Effector memory CD4-positive, alpha-beta T cell (primary cell): ENCODE results near the gene TADA2A.
"Not testable (repeated sequence)": the region's sequence is repeated elsewhere in the genome, so short reads cannot be mapped to it uniquely, and the experiment has no call there.

Source experiments
- DNase-seq, 3 donors: peaks; one replicate each; pipeline ENCODE4 v3.0.0-alpha.2; 2020
- H3K27ac ChIP-seq: 2 replicates; pipeline ENCODE4 v1.7.0; 2013; ENCODE audit warnings: mild to moderate bottlenecking, low read length, moderate library complexity; ENCODE audit not compliant: insufficient read depth, poor library complexity, severe bottlenecking
- H3K27me3 ChIP-seq: replicated peaks from 2 replicates; pipeline ENCODE4 v1.7.0; 2013; ENCODE audit warnings: mild to moderate bottlenecking, low read length; ENCODE audit not compliant: insufficient read depth, control insufficient read depth, poor library complexity, severe bottlenecking
- H3K36me3 ChIP-seq: 2 replicates; pipeline ENCODE4 v1.7.0; 2013; ENCODE audit warnings: mild to moderate bottlenecking, low read length, moderate library complexity; ENCODE audit not compliant: control insufficient read depth, insufficient read depth
- H3K4me1 ChIP-seq: 2 replicates; pipeline ENCODE4 v1.7.0; 2013; ENCODE audit warnings: low read length, mild to moderate bottlenecking; ENCODE audit not compliant: control insufficient read depth, insufficient read depth, poor library complexity, severe bottlenecking
- H3K4me3 ChIP-seq: 2 replicates; pipeline ENCODE4 v1.7.0; 2013; ENCODE audit warnings: low read length, low read depth, mild to moderate bottlenecking; ENCODE audit not compliant: insufficient read depth, poor library complexity, severe bottlenecking
- H3K9me3 ChIP-seq: 2 replicates; pipeline ENCODE4 v1.7.0; 2013; ENCODE audit warnings: mild to moderate bottlenecking, low read length, moderate library complexity; ENCODE audit not compliant: control insufficient read depth

TADA2A gene

DNA sequence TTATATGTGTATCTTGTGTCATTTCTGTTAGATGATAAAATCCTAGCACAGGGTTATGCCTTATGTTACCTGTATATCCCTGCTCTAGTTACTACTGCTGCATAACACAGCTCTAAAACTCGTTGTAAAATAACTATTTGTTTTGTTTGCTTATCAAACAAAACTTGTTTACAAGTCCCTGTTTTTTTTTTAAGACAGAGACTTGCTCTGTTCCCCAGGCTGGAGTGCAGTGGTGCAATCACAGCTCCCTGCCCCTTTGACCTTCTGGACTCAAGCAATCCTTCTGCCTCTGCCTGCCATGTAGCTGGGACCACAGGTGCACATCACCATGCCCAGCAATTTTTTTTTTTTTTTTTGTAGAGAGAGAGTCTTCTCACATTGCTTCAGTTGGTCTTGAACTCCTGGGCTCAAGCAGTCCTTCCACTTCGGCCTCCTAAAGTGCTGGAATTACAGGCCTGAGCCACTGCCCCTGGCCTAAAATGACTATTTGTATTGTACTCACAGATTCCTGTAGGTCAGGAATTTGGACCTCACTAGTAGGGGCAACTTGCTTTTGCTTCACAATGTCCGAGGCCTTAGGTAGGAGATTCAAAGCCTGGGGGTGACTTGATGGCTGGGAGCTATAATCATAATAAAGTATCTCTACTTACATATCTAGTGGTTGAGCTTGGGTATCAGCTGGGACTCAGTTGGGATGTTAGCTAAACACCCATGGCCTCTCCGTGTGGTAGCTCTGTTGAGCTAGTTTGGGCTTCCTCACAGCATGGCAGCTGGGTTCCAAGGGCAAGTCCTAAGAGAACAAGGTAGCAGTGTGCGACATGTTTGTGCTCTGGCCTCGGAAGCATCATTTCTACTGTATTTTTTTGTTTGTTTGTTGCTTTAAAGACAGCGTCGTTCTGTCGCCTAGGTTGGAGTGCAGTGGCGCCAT lies 95.6 kb downstream of the TADA2A start:
- Histone ChIP-seq H3K4me3 (no peak overlapping the region), H3K36me3 (no peaks in the 10 kb centered on the region), H3K27me3 (no peaks in the 10 kb centered on the region), H3K9me3 (no peaks in the 10 kb centered on the region), H3K4me1 (no peaks in the 10 kb centered on the region), H3K27ac (no peak overlapping the region)
- no peak for DNase-seq

DNA sequence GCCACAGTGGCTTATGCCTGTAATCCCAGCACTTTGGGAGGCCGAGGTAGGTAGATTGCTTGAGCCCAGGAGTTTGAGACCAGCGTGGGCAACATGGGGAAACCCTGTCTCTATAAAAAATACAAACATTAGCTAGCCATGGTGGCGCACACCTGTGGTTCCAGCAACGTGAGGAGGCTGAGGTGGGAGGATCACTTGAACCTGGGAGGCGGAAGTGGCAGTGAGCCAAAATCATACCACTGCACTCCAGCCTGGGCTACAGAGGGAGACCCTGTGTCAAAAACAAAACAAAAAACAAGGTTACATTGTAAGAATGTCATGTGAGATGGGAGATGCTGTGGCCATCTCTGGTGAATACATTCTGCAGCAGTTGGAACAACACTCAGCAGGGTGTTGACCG lies 96.5 kb downstream of the TADA2A start:
- Histone ChIP-seq H3K9me3 (no peaks in the 10 kb centered on the region), H3K4me3 (no peak overlapping the region), H3K27me3 (no peaks in the 10 kb centered on the region), H3K27ac (no peak overlapping the region), H3K4me1 (no peaks in the 10 kb centered on the region), H3K36me3 (no peaks in the 10 kb centered on the region)
- no peak for DNase-seq

DNA sequence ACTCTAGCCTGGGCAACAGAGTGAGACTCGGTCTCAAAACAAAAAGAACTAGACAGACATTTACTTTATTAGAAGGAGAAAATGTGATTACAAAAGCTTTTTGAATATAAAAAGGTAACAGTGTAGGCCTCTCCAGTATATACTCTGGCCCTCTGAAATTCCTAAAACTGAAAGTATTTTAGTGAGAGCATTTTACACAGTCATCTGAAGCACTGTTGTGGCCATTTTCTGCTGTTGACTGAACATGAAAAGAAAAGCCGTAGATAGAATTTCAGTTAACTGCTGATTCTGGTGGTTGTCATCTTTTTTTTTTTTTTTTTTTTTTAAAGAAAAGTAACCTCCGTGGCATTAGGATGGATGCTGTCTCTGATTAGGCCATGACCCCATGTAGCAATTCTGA lies 98.6 kb downstream of the TADA2A start:
- Histone ChIP-seq H3K9me3 (no peaks in the 10 kb centered on the region), H3K36me3 (no peaks in the 10 kb centered on the region), H3K27me3 (no peaks in the 10 kb centered on the region), H3K4me1 (no peaks in the 10 kb centered on the region), H3K27ac (no peak overlapping the region), H3K4me3 (no peak overlapping the region)
- DNase-seq: no peak

DNA sequence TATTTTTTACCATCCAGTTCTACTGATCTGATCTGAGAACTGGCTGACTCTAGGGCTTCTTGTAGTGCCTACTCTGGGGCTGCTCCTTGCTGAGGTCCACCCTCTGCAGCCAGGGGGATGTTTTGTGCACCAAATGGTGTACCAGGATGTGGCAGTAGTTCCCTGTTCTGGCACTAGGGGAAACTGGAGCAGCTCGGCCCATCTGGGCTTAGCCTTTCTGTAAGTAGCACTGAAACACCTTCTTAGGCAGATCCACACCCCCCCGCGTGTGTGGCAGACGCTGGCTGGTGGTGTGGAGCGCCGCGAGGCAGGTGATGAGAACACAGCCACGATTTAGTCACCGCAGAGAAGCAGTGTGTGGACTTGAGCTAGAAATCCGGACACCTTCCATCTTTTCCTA lies 100.0 kb downstream of the TADA2A start:
- H3K4me1 ChIP-seq: peaks cover 2% of the 10 kb centered on the region
- H3K27ac ChIP-seq: no peak overlapping the region
- H3K27me3 ChIP-seq: no peaks in the 10 kb centered on the region
- no peak for DNase-seq
- H3K36me3 ChIP-seq: no peaks in the 10 kb centered on the region
- no peak overlapping the region for H3K4me3 ChIP-seq
- no peaks in the 10 kb centered on the region for H3K9me3 ChIP-seq

DNA sequence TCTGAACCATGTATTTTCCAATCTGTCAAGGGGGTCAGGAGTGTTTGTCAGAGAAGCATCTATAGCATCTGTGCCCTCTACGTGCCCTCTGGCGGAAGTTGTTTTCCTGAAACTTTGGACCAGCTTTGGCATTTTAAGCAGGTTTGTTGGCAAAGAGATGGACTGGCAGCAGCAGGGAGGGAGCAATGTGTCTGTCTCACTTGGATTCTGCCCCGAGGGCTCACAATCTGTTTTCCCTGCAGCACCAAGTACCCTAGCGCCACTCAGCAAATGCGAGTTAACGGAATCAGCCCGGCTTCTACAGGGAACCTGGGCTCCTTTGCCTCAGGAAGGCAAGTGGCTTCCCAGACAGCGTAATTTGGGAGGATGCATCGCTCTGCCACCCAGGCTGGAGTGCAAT lies 100.4 kb downstream of the TADA2A start:
- H3K27ac ChIP-seq: no peak overlapping the region
- no peaks in the 10 kb centered on the region for H3K36me3 ChIP-seq
- H3K4me3 ChIP-seq: no peak overlapping the region

DNA sequence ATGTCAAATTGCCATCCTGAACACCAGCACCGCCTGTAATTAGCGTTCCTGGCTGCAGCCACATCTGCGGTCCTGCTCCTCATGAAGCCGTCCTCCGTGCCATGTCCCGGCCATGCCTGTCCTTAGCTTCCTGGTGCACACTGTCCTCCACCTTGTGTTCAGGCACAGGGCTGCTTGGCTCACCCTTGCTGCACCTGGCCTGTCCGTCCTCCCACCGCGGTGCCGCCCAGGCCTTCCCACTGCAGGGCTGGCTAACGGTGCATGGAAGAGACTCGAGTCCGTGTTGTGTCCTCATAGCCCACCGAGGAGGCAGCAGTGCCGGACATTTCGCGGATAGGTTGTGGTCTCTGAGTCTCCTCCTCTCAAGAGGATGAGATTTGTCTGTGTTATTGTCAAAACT lies 103.4 kb downstream of the TADA2A start:
- peaks cover 2% of the 10 kb centered on the region for H3K4me1 ChIP-seq
- no peaks in the 10 kb centered on the region for H3K27me3 ChIP-seq
- no peak overlapping the region for H3K27ac ChIP-seq
- H3K4me3 ChIP-seq: no peak overlapping the region
- no peak for DNase-seq
- H3K9me3 ChIP-seq: no peaks in the 10 kb centered on the region
- H3K36me3 ChIP-seq: peaks cover 21% of the 10 kb centered on the region

More for the DNA sequence above, 100.4 kb downstream of the TADA2A start:
- Histone ChIP-seq H3K4me1 (peaks cover 2% of the 10 kb centered on the region), H3K27me3 (no peaks in the 10 kb centered on the region), H3K9me3 (no peaks in the 10 kb centered on the region)
- no peak for DNase-seq

DNA sequence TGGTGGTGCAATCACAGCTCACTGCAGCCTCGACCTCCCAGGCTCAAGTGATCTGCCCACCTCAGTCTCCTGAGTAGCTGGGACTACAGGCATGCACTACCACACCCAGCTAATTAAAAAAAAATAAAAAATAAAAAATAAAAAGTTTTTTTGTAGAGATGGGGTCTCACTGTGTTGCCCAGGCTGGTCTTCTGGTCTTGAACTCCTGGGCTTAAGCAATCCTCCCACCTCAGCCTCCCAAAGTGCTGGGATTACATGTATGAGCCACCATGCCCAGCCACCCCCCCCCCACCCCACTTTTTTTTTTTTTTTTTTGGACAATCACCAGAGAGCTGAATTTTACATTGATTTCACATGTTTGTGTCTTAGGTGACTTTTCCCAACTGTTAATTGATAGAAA lies 105.0 kb downstream of the TADA2A start:
- peaks cover 32% of the 10 kb centered on the region for H3K36me3 ChIP-seq
- not testable (repeated sequence) for H3K9me3 ChIP-seq, DNase-seq, H3K27me3 ChIP-seq, H3K4me1 ChIP-seq, H3K4me3 ChIP-seq, H3K27ac ChIP-seq

DNA sequence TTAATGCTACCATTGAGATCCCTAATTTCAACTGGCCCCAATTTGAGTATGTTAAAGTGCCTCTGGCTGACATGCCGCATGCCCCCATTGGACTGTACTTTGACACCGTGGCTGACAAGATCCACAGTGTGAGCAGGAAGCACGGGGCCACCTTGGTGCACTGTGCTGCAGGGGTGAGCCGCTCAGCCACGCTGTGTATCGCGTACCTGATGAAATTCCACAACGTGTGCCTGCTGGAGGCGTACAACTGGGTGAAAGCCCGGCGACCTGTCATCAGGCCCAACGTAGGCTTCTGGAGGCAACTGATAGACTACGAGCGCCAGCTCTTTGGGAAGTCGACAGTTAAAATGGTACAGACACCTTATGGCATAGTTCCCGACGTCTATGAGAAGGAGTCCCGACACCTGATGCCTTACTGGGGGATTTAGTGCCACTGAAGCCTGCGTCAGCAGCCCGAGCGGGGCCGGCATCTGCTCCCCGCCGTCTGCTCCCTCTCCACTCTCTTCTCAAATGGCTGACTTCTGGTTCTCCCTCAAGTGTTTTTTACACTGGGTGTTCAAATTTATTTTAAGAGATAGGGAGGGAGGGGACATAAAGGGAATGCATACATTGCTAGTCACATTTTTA lies 105.9 kb downstream of the TADA2A start:
- H3K27ac ChIP-seq: no peak overlapping the region
- H3K27me3 ChIP-seq: no peaks in the 10 kb centered on the region
- peaks cover 40% of the 10 kb centered on the region for H3K36me3 ChIP-seq
- no peaks in the 10 kb centered on the region for H3K9me3 ChIP-seq
- H3K4me3 ChIP-seq: no peak overlapping the region
- H3K4me1 ChIP-seq: peaks cover 2% of the 10 kb centered on the region
- no peak for DNase-seq

DNA sequence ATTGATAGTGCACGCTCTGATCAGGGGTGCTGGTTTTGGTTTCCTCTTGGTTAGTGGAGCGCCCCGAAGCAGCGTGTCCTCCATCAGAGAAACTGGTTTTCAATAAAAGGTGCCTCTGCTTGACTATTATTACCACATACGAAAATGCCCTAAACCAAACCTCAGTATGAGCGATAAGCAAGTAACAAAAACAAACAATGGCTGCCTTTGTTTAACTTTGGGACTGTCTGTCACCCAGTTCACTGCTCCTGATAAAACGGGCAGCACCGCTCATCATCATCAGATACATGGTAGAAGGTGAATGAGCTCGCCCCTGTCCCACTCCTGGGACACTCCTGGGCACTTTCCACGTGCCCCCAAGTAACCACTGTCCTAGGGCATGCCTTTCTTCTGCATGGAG lies 107.0 kb downstream of the TADA2A start:
- Histone ChIP-seq H3K36me3 (peaks cover 52% of the 10 kb centered on the region), H3K9me3 (no peaks in the 10 kb centered on the region), H3K4me3 (no peak overlapping the region), H3K27me3 (no peaks in the 10 kb centered on the region), H3K4me1 (peaks cover 2% of the 10 kb centered on the region), H3K27ac (no peak overlapping the region)
- DNase-seq: no peak

DNA sequence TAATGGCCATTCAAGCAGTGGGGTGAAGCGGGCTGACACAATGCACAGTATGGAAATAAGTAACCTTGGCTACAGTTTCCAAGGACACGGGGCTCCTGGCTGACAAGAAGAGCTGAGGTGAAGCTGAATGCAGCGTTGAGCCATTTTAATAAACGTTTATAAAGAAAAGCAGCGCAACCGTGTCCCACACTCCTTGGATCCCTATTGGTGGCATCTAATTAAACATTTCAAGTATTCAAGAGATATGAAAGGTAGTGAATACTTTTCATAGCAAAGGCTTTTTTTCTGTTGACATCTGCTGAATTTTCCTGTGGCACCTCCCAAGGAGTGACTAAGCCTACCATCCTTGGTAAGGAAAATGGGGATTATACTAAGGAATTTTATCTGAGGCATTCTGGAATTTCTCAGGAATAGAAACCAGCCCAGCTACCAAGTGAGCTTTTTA lies 109.5 kb downstream of the TADA2A start:
- H3K36me3 ChIP-seq: peaks cover 75% of the 10 kb centered on the region

More for the DNA sequence above, 109.5 kb downstream of the TADA2A start:
- Histone ChIP-seq H3K27ac (no peak overlapping the region), H3K4me3 (no peak overlapping the region), H3K9me3 (no peaks in the 10 kb centered on the region), H3K4me1 (no peaks in the 10 kb centered on the region), H3K27me3 (no peaks in the 10 kb centered on the region)
- DNase-seq: no peak
